ENCODE data around the gene CTDP1. TPM values are rescaled to one million over a fixed set of nuclear protein-coding genes. Genes with fewer than 3 reads are reported as not detected.
"Not testable (repeated sequence)": the region's sequence is repeated elsewhere in the genome, so short reads cannot be mapped to it uniquely, and the experiment has no call there.

Gene CTDP1
- total RNA-seq, 1 donor from 2014 or later: 23.8 TPM

- DNase-seq (ENCODE audit: low spot score): no peak
These were observed 61.1 kb downstream of the CTDP1 start for GRCh38 chr18:79740521-79741361.

DNA sequence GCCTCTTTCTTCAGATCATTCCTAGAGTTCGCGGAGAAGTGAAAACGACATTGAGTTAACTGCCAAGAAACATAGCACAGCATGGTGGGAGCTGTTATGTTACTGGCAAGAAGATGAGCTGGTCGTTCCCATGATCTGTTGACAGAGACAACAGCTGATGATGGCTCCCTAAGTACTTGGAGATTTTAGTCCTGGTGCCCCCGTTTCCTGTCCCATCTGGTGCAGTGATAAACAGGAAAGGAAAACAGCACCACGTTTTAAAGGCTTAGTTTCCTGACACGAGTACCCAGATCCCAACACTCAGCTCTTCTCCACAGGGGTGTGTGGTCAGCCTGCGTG lies 61.7 kb downstream of the CTDP1 start:
- no peak for DNase-seq (ENCODE audit: low spot score)

DNA sequence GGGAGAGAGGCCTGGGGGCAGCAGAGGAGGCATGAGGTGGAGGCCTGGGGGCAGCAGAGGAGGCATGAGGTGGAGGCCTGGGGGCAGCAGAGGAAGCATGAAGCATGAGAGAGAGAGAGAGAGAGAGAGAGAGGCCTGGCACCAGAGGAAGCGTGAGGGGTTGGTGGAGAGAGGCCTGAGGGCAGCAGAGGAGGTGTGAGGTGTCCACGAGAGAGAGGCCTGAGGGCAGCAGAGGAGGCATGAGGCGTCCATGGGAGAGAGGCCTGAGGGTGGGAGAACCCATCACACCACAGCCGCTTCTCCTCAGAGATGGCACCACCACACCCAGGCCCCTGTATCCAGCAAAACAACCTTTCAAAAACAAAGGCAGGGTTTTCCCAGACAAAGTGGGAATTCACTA lies 62.5 kb downstream of the CTDP1 start:
- DNase-seq (ENCODE audit: low spot score): no peak

DNA sequence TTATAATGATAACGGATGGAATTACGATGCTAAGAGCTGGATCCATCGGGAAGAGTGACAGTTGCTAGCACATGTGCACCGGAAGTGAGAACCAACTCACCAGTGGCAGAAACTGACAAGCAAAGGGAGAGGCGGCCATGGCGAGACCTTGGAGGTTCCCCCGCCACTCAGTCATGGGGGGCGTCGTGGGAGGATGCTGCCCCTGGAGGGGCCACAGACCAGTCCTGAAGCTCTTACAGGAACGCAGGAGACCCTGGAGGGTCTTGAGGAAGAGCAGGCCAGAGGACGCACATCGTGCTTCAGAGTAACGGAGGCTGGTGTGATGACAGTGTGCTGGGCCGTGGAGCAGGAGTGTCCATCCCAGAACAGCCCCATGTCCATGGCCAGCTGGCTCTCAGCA lies 65.0 kb downstream of the CTDP1 start:
- no peak for DNase-seq (ENCODE audit: low spot score)

DNA sequence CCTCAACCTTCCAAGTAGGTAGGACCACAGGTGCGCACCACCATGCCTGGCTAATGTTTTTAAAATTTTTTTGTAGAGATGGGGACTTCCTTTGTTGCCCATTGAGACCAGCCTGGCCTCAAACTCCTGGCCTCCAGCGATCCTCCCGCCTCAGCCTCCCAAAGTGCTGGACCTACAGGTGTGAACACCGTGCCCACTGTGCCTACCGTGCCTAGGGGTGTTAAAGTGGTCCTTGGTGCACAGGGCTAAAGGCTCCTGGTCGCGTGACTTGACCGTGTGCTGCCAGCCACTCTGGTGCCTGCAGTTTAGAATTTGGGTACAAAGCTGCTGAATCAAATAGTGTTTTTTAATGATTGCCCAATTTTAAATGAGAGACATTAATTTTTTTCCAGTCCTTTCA lies 67.1 kb downstream of the CTDP1 start:
- DNase-seq (ENCODE audit: low spot score): no peak

DNA sequence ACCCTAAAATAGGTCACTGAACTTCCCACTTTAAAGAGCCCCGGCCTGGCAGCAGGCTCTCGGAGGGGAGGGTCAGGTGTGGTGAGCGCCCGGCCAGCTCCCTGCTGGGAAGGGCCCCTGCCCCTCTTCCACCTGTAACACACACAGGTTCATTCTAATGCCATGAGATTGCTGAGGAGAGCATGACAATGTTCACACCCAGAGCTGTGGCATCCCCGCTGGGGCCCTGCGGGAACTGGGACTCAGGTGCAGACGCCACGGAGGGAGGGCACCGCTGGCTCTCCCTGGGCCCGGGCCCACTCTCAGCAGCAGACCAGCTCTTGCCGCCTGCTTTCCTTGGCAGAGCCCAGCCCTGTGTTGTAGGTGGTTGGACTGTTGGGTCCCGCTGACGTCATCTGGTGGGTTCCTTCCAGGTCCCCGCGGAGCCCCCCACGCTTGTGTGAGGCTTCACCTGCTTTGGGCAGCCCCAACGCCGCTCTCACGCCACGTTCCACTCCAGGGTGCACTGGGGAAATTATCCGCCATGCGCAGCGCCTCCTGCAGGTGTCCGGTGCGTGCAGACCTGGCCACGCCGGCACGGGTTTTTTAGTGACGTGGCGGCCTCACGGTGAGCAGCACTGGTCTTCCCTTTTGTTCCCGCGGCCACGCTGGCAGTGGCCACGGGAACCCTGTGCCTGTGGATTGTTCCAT lies 67.7 kb downstream of the CTDP1 start:
- DNase-seq (ENCODE audit: low spot score): no peak

DNA sequence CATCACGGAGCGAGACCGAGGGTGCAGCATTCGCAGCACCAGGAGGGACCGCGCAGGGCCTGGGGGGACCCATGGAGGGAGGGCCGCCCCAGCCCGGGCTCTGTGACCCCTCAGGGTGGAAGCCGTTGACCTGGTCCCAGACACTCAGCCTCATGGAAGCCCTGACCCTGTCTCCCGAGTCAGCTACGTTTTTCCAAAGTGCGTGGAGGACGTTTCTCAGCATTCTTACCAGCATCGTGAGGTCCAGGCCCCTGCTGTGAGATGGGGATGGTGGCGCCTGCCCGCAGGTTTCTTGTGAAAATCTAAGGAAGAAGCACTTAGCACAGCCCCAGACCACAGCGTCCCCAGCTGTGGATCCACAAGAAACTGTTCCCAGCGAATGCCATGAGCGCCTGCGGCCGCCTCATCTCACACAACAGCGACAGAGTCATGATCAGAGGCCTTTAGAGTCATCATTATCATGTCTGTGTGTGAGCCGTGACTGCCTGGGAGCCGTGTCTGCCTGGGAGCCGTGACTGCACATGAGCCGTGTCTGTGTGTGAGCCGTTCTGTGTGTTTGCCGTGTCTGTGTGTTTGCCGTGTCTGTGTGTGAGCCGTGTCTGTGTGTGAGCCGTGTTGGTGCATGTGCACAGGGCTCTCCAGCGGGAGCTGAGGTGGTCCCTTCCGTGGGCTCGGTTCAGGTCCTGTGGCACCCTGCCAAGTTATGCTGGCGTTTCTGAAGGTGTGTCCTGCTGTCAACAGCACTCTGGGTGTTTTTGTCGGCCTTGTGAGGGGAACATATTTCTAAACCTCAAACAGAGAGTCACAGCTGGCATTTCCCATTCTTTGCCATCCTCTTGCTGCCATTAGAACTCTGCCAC lies 68.9 kb downstream of the CTDP1 start:
- DNase-seq (ENCODE audit: low spot score): no peak

- no peak for DNase-seq (ENCODE audit: low spot score)
These were observed 69.9 kb downstream of the CTDP1 start for GRCh38 chr18:79749251-79750191.

- no peak for DNase-seq (ENCODE audit: low spot score)
These were observed 71.5 kb downstream of the CTDP1 start for GRCh38 chr18:79750980-79751571.

- DNase-seq (ENCODE audit: low spot score): not testable (repeated sequence)
These were observed 72.4 kb downstream of the CTDP1 start for GRCh38 chr18:79751918-79752578.

DNA sequence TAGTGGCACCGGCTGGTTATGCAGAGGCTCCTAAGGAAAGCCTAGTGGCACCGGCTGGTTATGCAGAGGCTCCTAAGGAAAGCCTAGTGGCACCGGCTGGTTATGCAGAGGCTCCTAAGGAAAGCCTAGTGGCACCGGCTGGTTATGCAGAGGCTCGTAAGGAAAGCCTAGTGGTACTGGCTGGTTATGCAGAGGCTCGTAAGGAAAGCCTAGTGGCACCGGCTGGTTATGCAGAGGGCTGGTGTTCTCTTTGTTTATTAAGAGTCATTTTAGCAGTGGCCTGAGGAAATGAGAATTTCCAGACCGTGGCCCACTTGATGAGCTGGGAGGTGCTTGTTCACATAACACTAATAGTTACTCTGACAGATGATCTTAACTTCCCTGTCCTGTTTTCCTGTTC lies 73.3 kb downstream of the CTDP1 start:
- not testable (repeated sequence) for DNase-seq (ENCODE audit: low spot score)

DNA sequence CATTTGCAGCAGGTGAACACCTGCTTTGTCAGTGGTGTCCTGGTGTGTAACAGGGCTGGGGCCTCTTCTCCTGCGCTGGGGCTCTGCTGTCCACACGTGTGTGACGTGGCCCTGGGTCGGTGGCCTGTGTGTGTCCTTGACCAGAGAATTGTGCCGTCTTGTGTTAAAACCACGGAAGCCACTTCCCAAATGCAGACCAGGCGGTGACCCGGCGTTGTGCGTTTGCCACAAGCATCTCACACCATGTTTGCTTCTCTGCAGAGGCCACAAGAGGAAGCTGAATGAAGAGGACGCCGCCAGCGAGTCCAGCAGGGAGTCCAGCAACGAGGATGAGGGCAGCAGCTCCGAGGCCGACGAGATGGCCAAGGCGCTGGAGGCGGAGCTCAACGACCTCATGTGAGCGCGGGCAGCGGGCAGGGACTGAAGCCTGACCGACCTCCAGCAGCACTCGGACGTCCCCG lies 73.8 kb downstream of the CTDP1 start:
- DNase-seq (ENCODE audit: low spot score): no peak

GRCh38 chr18:79754022-79754761 lies 74.6 kb downstream of the CTDP1 start:
- no peak for DNase-seq (ENCODE audit: low spot score)

DNA sequence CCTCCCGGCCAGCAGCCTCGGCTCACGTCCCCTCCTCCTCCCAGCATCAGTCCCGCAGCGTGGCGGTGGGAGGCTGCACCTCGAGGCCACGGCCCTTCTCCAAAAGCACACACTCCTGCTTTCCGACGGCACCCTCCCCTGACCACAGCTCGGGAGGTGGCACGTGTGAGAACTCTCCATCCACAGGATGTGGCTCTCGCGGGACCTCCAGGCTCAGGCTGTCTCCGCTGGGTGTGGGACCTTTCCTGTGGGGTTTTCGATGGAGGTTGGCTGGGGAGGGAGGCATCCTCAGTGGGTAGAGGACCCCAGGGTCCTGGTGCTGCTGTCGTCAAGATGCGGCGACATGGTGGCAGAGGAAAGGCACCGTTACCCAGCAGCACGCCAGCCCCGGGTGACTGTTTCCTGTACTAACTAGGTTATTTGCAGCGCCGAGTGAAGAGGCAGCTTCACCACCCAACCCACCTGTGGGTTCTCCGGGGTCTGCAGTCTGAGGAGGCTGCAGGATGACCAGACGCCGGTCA lies 75.3 kb downstream of the CTDP1 start:
- no peak for DNase-seq (ENCODE audit: low spot score)

GRCh38 chr18:79755496-79756142 lies 76.0 kb downstream of the CTDP1 start:
- DNase-seq (ENCODE audit: low spot score): no peak

DNA sequence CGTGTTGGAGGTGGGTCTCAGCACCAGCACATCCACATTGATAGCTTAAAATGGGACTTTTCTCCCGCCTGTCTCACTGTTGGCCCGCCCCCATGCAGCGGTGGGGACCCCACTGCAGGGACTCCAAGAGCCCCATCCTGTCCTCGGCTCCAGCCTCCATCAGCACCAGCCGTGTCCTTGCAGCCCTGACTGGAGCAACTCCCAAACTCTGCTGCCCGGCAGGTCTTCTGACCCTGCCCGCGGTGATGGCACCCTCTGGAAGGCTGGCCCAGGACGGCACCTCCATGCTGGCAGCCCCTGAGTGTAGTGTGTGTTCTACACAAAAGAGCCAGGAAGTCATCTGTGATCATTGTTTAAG lies 76.5 kb downstream of the CTDP1 start:
- no peak for DNase-seq (ENCODE audit: low spot score)

DNA sequence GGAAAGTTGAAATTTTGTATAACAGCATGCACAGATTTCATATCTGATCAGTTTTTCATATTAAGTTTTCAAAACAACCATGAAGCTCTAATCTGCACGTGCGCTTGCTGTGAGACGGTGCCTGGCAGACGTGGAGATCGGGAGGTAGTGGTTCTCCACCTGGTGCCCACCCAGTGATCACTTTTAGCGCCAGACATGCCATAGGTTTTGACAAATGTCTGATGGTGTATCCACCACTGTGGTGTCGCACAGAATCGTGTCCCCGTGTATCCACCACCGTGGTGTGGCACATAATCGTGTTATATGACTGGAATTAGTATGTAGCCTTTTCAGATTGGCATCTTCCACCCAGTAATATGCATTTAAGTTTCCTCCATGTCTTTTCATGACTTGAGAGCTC lies 77.2 kb downstream of the CTDP1 start:
- DNase-seq (ENCODE audit: low spot score): no peak

GRCh38 chr18:79760348-79760747 lies 80.7 kb downstream of the CTDP1 start:
- DNase-seq (ENCODE audit: low spot score): no peak

DNA sequence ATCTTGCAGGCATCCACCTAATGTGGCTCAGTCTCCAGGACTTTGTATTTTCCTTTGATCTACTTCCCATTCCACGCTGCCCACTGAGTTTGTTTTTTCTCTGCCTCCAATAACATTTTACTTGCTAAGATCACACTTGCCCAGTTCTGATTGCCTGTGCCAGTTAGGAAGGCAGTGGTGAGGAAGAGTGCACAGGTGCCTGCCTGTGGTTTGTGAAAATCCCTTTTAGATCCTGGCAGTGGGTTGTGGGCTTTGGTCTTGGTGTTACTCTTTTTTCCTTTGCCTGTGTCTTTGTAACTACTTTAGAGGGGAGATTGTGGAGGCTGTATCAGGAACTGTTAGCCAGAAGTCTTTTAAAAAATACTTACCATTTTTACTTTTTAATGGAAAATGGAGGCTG lies 81.3 kb downstream of the CTDP1 start:
- DNase-seq (ENCODE audit: low spot score): no peak

Measured in ureter (tissue), 1 donor.